Stimulated activated naive CD4-positive, alpha-beta T cell treated with Interleukin-2 at 50 U/mL for 16 hours (primary cell): ENCODE results near the gene MEGF8.

Experiments used
- DNase-seq: peaks from one replicate; lab custom pipeline; 2025; lab: John Stamatoyannopoulos, UW

The MEGF8 gene

GRCh38 chr19:42386974-42387707 is 61.7 kb downstream of the MEGF8 start:
- peak; percentile 53 for DNase-seq

- no peak for DNase-seq
Measured at GRCh38 chr19:42388851-42389489, 63.5 kb downstream of the MEGF8 start.

- no peak for DNase-seq
Measured at GRCh38 chr19:42389899-42390298, 64.5 kb downstream of the MEGF8 start, which contains the start of gene CNFN. Gene CNFN, minus strand, starts transcription at chr19:42390297. Its CDS starts 1,260 bp downstream, at chr19:42389037.

- DNase-seq = no peak
Measured at GRCh38 chr19:42392165-42392564, 66.7 kb downstream of the MEGF8 start.

- DNase-seq = no peak
Measured at GRCh38 chr19:42394751-42395150, 69.3 kb downstream of the MEGF8 start.

GRCh38 chr19:42396381-42397262 is 71.2 kb downstream of the MEGF8 start:
- DNase-seq = peak; percentile 93

GRCh38 chr19:42397263-42398166 is 72.1 kb downstream of the MEGF8 start:
- DNase-seq = no peak

GRCh38 chr19:42400404-42400803 is 75.0 kb downstream of the MEGF8 start:
- DNase-seq = no peak

GRCh38 chr19:42401365-42402303 is 76.2 kb downstream of the MEGF8 start:
- DNase-seq = peak; percentile 65

- no peak for DNase-seq
Measured at GRCh38 chr19:42402376-42403116, 77.1 kb downstream of the MEGF8 start.

- no peak for DNase-seq
Measured at GRCh38 chr19:42403586-42403985, 78.2 kb downstream of the MEGF8 start.

GRCh38 chr19:42406111-42406510 is 80.7 kb downstream of the MEGF8 start:
- no peak for DNase-seq

GRCh38 chr19:42407085-42407815 is 81.8 kb downstream of the MEGF8 start:
- no peak for DNase-seq

- DNase-seq = no peak
Measured at GRCh38 chr19:42407816-42408175, 82.4 kb downstream of the MEGF8 start.

- no peak for DNase-seq
Measured at GRCh38 chr19:42409477-42409876, 84.0 kb downstream of the MEGF8 start.

- no peak for DNase-seq
Measured at GRCh38 chr19:42410371-42410770, 84.9 kb downstream of the MEGF8 start.

- no peak for DNase-seq
Measured at GRCh38 chr19:42411581-42412178, 86.2 kb downstream of the MEGF8 start.

- no peak for DNase-seq
Measured at GRCh38 chr19:42412227-42412626, 86.8 kb downstream of the MEGF8 start.

GRCh38 chr19:42412661-42413076 is 87.2 kb downstream of the MEGF8 start:
- DNase-seq = no peak
